IPS DF 6.9 (cell line): ENCODE data around the gene MUC5AC.

Source experiments
- DNase-seq: peaks from one replicate; pipeline ENCODE4 v3.0.0-alpha.2; 2013; ENCODE audit warnings: low read depth, low spot score
- H3K27ac ChIP-seq: one replicate; pipeline ENCODE4 v1.5.1; 2013; ENCODE audit warnings: low read length, control low read depth
- H3K27me3 ChIP-seq: 2 replicates; pipeline ENCODE4 v1.6.1; 2013; ENCODE audit warnings: mild to moderate bottlenecking, low read length; ENCODE audit not compliant: control insufficient read depth, insufficient read depth
- H3K36me3 ChIP-seq: 2 replicates; pipeline ENCODE4 v1.6.1; 2013; ENCODE audit warnings: low read length; ENCODE audit not compliant: control insufficient read depth, insufficient read depth
- H3K4me1 ChIP-seq: 2 replicates; pipeline ENCODE4 v1.6.1; 2013; ENCODE audit warnings: low read length; ENCODE audit not compliant: control insufficient read depth, insufficient read depth
- H3K4me3 ChIP-seq: 2 replicates; pipeline ENCODE4 v1.5.1; 2013; ENCODE audit warnings: mild to moderate bottlenecking, low read length
- H3K9me3 ChIP-seq: 2 replicates; pipeline ENCODE4 v1.6.1; 2013; ENCODE audit warnings: low read length, inconsistent platforms; ENCODE audit not compliant: control insufficient read depth, insufficient read depth
- WGBS: extraction: QIAGEN DNeasy Blood & Tissue Kit; methylation state at CpG from one replicate; pipeline ENCODE4 v1.1.7; 2013; ENCODE audit warnings: mixed read lengths, missing lambda C conversion rate; ENCODE audit not compliant: insufficient read length, insufficient coverage; 5-methylcytosine and 5-hydroxymethylcytosine counted together

MUC5AC gene

DNA sequence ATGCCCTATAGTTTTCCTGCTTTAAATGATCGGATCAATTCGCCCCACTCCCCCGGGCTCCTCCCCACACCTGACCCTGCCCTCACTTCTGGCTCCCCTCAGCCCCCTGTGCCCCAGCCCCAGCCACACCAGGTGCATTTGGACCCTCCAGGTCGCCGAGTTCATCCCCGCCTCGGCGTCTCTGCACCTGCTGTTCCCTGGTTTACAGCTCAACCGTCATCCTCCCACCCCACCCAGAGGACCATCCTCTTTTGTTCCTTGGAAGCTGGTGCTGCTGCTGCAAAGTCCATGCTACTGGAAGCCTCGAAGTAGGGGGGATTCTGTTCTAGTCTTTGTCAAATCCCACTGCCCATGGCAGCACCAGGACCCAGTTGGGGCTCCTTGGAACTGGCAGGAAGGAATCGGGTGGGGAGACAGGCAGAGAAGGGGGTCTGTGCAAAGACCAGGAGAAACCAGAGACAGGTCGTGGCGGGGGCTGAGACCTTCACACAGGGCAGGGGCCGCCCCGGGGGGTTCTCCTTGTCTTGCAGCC, 60.6 kb downstream of the MUC5AC start:
- no peak overlapping the region for H3K27ac ChIP-seq
- WGBS: no CpG with 5 or more reads among the region's 15 CpGs
- no peak overlapping the region for H3K4me3 ChIP-seq

DNA sequence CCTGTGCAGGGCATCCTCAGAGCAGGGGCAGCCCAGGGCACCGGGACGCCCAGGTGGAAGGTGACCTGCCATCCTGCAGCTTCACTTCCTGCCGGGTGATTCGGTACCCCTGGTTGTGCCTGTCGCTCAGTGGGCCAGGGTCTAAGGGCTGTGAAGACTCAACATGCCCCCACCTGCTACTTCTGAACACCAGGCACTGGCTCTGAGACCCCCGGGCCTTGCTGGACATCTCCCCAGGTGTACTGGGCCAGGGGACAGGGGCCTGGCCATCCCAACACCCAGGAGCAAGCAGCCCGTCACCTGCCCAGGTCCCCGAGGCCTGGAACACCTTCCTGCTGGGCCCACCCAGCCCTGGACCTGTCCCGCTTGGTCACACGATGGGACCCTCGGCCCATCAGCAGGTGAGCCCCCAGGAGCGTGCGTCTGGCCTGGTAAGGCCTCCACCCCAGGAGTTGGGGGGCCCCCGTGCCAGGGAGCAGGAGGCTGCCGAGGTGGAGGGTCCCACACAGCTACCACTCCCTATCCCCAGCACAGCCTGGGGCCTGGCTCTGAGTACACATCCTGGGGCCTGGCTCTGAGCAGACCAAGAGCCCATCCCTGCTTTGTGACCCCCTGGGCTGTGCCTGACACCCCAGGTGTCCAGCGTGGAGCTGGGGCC, 61.2 kb downstream of the MUC5AC start:
- no peak overlapping the region for H3K27ac ChIP-seq
- no peaks in the 10 kb centered on the region for H3K4me1 ChIP-seq
- no peak for DNase-seq
- no peaks in the 10 kb centered on the region for H3K27me3 ChIP-seq
- no peaks in the 10 kb centered on the region; the same call in 1 of the 2 replicates for H3K36me3 ChIP-seq
- H3K4me3 ChIP-seq: no peak overlapping the region
- WGBS: no CpG with 5 or more reads among the region's 16 CpGs
- no peaks in the 10 kb centered on the region for H3K9me3 ChIP-seq

More for the DNA sequence above, 60.6 kb downstream of the MUC5AC start:
- H3K9me3 ChIP-seq: no peaks in the 10 kb centered on the region
- DNase-seq: no peak
- H3K27me3 ChIP-seq: no peaks in the 10 kb centered on the region
- no peaks in the 10 kb centered on the region for H3K4me1 ChIP-seq
- no peaks in the 10 kb centered on the region; the same call in 1 of the 2 replicates for H3K36me3 ChIP-seq

DNA sequence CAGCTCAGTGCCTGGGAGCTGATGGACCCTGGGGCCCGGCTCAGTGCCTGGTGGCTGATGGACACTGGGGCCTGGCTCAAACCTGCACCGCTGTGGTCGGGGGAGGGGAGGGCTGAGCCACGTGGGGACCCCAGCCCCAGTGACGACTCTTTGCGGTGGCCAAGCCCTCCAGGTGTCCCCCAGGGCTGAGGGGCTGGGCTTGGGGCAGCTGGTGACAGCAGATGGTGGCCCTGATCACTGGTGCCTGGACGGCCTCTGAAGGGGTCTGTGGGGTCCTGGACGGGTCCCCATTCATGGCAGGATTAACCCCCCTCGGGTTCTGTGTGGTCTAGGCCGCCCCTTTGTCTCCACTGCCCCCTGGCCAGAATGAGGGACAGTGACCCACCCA, 61.7 kb downstream of the MUC5AC start:
- Histone ChIP-seq H3K4me3 (no peak overlapping the region), H3K36me3 (no peaks in the 10 kb centered on the region; the same call in 1 of the 2 replicates), H3K27ac (no peak overlapping the region), H3K4me1 (no peaks in the 10 kb centered on the region), H3K9me3 (no peaks in the 10 kb centered on the region), H3K27me3 (no peaks in the 10 kb centered on the region)
- no peak for DNase-seq
- no CpG with 5 or more reads among the region's 10 CpGs for WGBS

DNA sequence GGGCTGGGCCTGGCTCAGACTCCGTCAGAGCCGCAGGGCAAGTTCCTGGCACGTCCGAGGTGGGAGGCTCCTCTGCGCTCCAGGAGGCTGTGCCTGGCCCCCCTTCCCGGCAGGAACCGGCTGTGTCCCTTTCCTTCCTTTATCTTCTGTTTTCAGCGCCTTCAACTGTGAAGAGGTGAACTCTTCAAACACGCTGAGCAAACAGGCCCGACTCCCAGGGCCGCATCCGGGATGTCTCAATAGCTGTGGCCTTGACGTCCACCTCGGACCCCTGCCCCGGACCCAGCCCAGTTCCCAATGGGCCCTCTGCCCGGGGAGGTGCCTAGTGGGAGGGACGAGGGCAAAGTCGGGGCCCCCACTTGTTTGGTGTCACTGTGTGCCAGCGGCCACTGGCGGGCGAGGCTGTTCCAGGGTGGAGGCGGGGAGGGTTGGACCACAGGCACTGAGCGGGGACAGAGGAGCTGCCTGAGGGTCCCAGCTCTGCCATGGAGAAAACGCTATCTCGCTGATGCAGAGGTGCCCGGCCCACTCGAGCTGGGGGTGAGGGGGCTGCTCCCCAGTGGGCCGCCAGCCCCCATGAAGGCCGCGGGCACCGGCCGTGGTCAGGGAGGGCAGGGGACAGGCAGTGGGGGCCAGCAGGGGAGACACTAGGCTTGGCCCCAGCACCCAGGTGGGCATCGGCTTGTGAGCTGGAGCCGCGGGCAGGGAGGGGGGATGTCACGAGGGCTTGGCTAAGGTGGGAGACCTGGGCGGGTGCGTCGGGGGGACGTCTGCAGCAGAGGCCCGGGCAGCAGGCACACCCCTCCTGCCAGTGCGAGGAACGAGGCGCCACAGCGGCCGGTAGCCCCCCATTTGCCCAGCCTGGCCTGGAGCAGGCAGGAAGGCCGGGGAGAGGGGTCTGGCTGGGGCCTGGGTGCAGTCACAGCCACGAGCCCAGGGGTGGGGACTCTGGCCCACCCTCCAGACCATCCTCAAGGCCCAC, 62.4 kb downstream of the MUC5AC start:
- Histone ChIP-seq H3K9me3 (no peaks in the 10 kb centered on the region), H3K36me3 (no peaks in the 10 kb centered on the region; the same call in 1 of the 2 replicates), H3K27ac (no peak overlapping the region), H3K27me3 (no peaks in the 10 kb centered on the region), H3K4me3 (no peak overlapping the region), H3K4me1 (no peaks in the 10 kb centered on the region)
- no CpG with 5 or more reads among the region's 48 CpGs for WGBS
- DNase-seq: no peak

DNA sequence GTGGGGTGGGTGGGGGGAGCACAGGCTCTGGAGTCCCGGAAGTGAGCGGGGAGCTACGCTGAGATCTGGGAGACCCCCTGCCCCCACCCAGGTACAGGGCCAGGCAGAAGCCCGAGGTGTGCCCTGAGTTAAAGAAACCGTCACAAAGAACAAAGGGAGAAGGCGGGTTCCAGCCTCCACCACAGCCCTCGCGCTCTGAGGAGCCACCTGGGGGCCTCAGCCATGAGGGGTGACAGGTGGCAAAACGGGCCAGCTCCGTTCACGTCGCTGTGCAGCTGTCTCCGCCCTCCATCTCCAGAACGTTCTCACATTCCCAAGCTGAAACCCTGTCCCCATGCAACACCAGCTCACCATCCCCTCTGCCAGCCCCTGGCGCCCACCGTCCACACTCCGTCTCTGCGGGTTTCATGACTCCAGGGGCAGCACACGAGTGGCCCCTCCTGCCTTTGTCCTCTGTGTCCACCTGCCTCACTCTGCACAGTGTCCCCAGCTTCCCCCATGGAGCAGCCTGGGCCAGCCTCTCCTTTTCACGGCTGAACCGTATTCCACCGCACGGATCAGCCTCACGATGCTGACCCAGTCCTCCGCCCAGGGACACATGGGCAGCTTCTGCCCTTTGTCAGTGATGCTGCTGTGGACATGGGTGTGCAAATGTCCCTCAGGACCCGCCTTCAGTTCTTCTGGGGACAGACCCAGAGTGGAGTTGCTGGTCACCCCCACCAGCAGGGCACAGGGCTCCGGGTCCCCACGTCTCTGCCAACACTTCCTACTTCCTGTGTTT, 63.4 kb downstream of the MUC5AC start:
- no peaks in the 10 kb centered on the region; the same call in 1 of the 2 replicates for H3K36me3 ChIP-seq
- H3K9me3 ChIP-seq: no peaks in the 10 kb centered on the region
- no CpG with 5 or more reads among the region's 28 CpGs for WGBS
- no peak overlapping the region for H3K4me3 ChIP-seq
- no peak for DNase-seq
- H3K4me1 ChIP-seq: no peaks in the 10 kb centered on the region
- H3K27ac ChIP-seq: no peak overlapping the region
- no peaks in the 10 kb centered on the region for H3K27me3 ChIP-seq

DNA sequence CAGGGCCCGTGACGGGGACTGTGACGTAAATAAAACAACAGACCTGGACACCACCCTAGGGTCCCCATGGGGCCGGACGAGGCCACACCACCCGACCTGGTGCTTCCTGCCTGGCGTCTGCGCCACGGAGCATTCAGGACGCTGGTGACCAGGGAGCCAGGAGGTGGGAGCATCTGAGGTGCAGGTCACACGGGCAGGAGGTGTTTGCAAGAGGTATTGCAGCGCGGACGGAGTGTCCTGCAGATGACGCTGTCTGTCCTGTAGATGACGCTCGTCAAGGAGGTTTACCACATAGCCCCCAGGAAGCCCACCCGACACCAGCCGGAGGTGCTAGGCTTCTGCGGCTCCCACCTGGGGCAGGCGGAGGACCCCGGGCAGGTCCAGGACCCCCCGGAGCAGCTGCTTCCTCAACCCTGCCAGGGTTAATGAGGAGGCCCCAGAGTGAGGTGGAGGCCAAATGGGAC, 64.1 kb downstream of the MUC5AC start:
- WGBS: no CpG with 5 or more reads among the region's 23 CpGs
- no peaks in the 10 kb centered on the region for H3K27me3 ChIP-seq
- H3K9me3 ChIP-seq: no peaks in the 10 kb centered on the region
- no peak overlapping the region for H3K4me3 ChIP-seq
- H3K36me3 ChIP-seq: no peaks in the 10 kb centered on the region; the same call in 1 of the 2 replicates
- no peak overlapping the region for H3K27ac ChIP-seq
- H3K4me1 ChIP-seq: no peaks in the 10 kb centered on the region
- no peak for DNase-seq

DNA sequence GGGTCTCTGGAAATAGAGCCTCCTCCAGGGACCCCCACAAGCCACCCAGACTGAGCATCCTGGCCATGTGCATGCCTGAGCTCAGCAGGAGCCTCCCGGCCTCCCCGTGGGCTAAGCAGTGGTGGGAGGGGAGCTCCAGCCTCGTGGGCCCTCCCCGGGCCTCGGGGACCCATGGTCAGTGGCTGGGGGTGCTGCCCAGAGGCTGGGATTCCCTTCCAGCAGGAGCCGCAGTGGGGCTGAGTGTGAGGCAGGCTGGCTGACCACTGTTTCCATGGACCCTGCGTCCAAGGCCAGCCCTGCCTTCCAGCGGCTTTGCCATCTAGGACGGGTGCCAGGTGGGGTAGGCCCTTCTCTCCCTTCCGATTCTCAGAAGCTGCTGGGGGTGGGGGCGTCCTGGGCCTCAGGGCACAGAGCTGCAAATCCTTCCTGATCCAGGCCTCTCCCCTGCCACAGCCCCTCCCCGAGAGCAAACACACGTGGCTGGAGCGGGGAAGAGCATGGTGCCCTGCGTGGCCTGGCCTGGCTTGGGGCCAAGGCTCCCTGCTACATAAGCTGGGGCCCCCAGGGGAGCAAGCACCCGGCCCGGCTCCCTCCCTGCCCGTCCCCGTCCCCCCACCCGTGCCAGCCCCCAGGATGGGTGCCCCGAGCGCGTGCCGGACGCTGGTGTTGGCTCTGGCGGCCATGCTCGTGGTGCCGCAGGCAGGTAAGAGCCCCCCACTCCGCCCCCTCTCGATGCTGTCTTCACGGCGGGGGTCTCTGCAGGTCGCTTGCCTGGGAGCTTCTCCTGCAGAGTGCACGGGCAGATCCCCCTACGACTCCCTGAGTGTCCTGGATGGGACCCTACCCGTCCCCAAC, 65.0 kb downstream of the MUC5AC start, which contains the start of gene MUC5B:
Gene MUC5B, plus strand, starts transcription at position 576 of the 855 bp plus-strand sequence. Its CDS starts 58 bp downstream, at position 634.
- Histone ChIP-seq H3K27ac (no peak within 1 kb of the TSS), H3K4me1 (no peaks in the 10 kb centered on the region), H3K9me3 (no peaks in the 10 kb centered on the region), H3K27me3 (no peaks in the 10 kb centered on the region), H3K36me3 (no peaks in the 10 kb centered on the region; the same call in 1 of the 2 replicates), H3K4me3 (no peak within 1 kb of the TSS)
- no peak for DNase-seq
- no CpG with 5 or more reads among the region's 36 CpGs for WGBS

DNA sequence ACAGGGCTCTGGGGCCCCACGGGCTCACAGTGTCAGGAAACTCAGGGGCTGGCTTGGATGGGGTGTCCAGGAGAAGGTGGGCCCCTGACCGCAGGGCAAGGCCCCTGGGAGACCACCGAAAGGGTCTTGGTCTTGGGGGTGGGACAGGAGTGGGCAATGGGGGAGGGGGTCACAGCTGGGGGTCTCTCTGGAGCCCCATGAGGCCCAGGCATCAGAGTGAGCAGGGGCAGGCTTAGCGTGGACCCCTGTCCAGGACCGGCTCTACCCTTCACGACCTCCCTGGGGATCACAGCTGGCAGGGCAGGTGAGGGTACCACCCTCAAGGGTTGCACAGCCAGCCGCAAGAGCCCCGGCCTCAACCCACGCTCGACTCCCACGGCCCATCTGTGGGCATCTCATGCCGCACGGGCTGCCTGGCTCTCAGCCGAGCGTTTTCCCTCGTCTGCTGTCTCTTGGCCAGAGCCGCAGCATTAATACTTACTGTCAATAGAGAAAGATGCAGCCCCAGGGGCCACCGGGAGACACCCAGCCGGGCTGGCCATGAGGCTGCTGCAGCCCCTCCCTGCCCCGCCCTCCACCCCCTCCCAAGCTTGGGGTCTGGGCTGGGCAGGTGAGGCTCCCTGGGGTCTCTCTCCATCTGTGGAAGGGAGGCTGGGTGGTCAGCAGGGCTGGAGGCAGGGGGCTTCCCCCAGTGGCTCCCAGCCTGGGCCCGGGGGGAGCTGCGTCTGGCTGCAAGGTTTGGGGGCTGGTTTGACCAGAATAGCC, 65.8 kb downstream of the MUC5AC start:
- H3K27ac ChIP-seq: no peak overlapping the region
- no peak overlapping the region for H3K4me3 ChIP-seq
- H3K9me3 ChIP-seq: no peaks in the 10 kb centered on the region
- no CpG with 5 or more reads among the region's 22 CpGs for WGBS
- H3K4me1 ChIP-seq: no peaks in the 10 kb centered on the region
- no peaks in the 10 kb centered on the region for H3K27me3 ChIP-seq
- no peaks in the 10 kb centered on the region; the same call in 1 of the 2 replicates for H3K36me3 ChIP-seq
- DNase-seq: no peak

DNA sequence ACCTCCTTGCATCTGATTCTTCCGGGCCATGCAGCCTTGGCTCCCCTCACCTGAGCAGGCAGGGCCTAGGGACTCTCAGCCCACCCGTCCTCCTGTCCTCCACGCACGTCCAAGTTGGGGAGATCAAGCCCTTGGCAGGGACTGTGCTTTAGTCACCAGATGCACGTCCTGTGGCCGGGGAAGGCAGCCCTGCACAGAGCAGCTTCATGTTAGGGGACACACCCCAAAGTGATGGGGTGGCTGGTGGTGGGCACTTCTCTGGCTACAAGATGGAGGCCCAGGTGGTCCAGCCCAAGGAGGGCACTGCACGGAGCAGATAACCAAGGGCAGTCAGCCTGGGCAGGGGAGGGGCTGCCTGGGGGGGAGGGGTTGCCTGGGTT, 66.3 kb downstream of the MUC5AC start:
- WGBS: no CpG with 5 or more reads among the region's 7 CpGs

More for the DNA sequence above, 66.3 kb downstream of the MUC5AC start:
- no peak for DNase-seq
- H3K27ac ChIP-seq: no peak overlapping the region
- H3K4me3 ChIP-seq: no peak overlapping the region
- H3K27me3 ChIP-seq: no peaks in the 10 kb centered on the region
- H3K4me1 ChIP-seq: no peaks in the 10 kb centered on the region
- no peaks in the 10 kb centered on the region for H3K9me3 ChIP-seq
- H3K36me3 ChIP-seq: no peaks in the 10 kb centered on the region; the same call in 1 of the 2 replicates
